ENCODE data around the gene PDE4D. TPM values are rescaled to one million over a fixed set of nuclear protein-coding genes. Genes with fewer than 3 reads are reported as not detected.

The PDE4D gene
- total RNA-seq, 1 donor from 2014 or later, result 2.3 TPM

DNA sequence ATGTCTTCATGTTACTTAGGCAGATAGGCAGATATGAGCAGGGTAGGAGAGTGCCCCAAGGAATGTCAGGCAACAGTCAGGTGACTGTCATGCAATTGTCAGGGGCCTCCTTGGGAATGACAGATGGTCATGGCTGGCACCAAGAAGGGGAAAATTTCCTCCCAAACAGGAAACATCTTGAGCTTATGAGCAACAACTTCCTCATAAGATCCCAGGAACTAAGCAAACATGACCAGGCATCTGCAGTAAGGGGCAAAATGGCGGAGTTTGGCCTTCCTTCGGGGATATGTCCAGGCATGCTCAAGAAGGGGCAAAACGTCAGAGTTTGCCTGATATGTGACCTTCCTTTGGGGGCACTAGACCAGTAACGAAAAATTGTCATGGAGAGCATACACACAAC, 591.8 kb downstream of the PDE4D start:
- H3K36me3 Mint-ChIP-seq, result no peaks in the 10 kb centered on the region
- Histone ChIP-seq H3K27me3 (no peaks in the 10 kb centered on the region), H4K20me1 (ENCODE audit: low read depth) (no peaks in the 10 kb centered on the region), H3F3A (ENCODE audit: low read depth) (no peaks in the 10 kb centered on the region), H2AFZ (replicated peaks) (no peak overlapping the region), H3K9me3 (ENCODE audit: low read depth) (no peaks in the 10 kb centered on the region), H3K4me2 (no peak overlapping the region), H3K4me3 (no peak overlapping the region), H3K36me3 (no peaks in the 10 kb centered on the region), H3K79me2 (ENCODE audit: low read depth) (no peaks in the 10 kb centered on the region), H3K27ac (no peak overlapping the region), H3K4me1 (no peaks in the 10 kb centered on the region), H3K9ac (no peak overlapping the region)
- H3K27ac Mint-ChIP-seq, result no peak overlapping the region
- H3K27me3 Mint-ChIP-seq (ENCODE audit: insufficient read depth, low read depth), result no peaks in the 10 kb centered on the region
- peaks cover 11% of the 10 kb centered on the region for H3K9me3 Mint-ChIP-seq
- no peak for DNase-seq (ENCODE audit: low spot score)
- H3K4me3 Mint-ChIP-seq, result no peak overlapping the region
- H3K4me1 Mint-ChIP-seq, result no peaks in the 10 kb centered on the region
- TF ChIP-seq, protein P1, sequence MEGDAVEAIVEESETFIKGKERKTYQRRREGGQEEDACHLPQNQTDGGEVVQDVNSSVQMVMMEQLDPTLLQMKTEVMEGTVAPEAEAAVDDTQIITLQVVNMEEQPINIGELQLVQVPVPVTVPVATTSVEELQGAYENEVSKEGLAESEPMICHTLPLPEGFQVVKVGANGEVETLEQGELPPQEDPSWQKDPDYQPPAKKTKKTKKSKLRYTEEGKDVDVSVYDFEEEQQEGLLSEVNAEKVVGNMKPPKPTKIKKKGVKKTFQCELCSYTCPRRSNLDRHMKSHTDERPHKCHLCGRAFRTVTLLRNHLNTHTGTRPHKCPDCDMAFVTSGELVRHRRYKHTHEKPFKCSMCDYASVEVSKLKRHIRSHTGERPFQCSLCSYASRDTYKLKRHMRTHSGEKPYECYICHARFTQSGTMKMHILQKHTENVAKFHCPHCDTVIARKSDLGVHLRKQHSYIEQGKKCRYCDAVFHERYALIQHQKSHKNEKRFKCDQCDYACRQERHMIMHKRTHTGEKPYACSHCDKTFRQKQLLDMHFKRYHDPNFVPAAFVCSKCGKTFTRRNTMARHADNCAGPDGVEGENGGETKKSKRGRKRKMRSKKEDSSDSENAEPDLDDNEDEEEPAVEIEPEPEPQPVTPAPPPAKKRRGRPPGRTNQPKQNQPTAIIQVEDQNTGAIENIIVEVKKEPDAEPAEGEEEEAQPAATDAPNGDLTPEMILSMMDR (IDR thresholded peaks at IDR 0.05), result no peak
- TF ChIP-seq EZH2phosphoT487 (IDR thresholded peaks at IDR 0.05) (no peak), EZH2 (IDR thresholded peaks at IDR 0.05) (no peak)

DNA sequence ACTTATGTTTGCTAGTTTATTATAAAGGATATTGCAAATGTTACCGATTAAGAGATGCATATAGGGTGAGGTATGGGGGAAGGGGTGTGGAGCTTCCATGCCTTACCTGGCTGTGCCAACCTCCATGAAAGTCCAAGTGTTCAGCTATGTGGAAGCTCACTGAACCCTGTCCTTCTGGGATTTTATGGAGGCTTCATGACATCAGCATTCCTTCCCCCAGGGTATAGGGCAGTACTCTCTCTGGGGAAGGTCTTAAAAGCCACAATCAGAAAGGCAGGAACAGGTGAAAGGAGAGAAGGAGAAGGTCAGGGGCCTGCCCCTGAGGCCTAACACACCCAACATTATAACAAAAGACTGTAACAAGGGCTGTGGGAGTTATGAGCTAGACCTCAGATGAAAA, 592.6 kb downstream of the PDE4D start:
- no peak for DNase-seq (ENCODE audit: low spot score)
- Histone ChIP-seq H4K20me1 (ENCODE audit: low read depth) (no peaks in the 10 kb centered on the region), H3K27me3 (no peaks in the 10 kb centered on the region), H3K79me2 (ENCODE audit: low read depth) (no peaks in the 10 kb centered on the region), H3K27ac (no peak overlapping the region), H3F3A (ENCODE audit: low read depth) (no peaks in the 10 kb centered on the region), H3K36me3 (no peaks in the 10 kb centered on the region), H2AFZ (replicated peaks) (no peak overlapping the region), H3K9ac (no peak overlapping the region), H3K4me2 (no peak overlapping the region), H3K9me3 (ENCODE audit: low read depth) (no peaks in the 10 kb centered on the region), H3K4me3 (no peak overlapping the region), H3K4me1 (no peaks in the 10 kb centered on the region)
- Mint-ChIP-seq H3K9me3 (peaks cover 9% of the 10 kb centered on the region), H3K27ac (no peak overlapping the region), H3K27me3 (ENCODE audit: insufficient read depth, low read depth) (no peaks in the 10 kb centered on the region), H3K4me1 (no peaks in the 10 kb centered on the region), H3K4me3 (no peak overlapping the region), H3K36me3 (no peaks in the 10 kb centered on the region)
- TF ChIP-seq, protein P1 (IDR thresholded peaks at IDR 0.05), result no peak
- TF ChIP-seq EZH2phosphoT487 (IDR thresholded peaks at IDR 0.05), result no peak
- no peak for TF ChIP-seq EZH2 (IDR thresholded peaks at IDR 0.05)

DNA sequence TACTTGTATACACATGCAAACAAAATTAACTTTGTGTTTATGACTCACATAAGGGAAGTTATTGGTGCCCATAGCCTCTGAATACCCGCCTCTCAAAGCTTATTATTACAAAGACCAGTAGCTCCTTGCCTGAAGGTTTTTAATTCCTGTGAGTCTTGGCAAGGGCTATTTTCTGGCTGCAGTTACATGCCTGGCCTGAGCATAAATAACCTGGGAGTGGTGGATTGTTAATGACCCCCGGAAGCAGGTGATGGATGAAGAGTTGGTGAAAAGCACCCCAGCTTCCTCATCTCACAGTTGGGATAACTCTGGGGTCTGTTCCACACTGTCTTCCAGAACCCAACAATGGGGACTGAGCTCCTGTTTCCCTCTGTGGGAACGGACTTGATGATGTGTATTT, 594.5 kb downstream of the PDE4D start:
- Histone ChIP-seq H3K9ac (no peak overlapping the region), H3K36me3 (no peaks in the 10 kb centered on the region), H3K27ac (no peak overlapping the region), H3K79me2 (ENCODE audit: low read depth) (no peaks in the 10 kb centered on the region), H3K4me3 (no peak overlapping the region), H3K4me1 (no peaks in the 10 kb centered on the region), H3F3A (ENCODE audit: low read depth) (no peaks in the 10 kb centered on the region), H3K9me3 (ENCODE audit: low read depth) (no peaks in the 10 kb centered on the region), H4K20me1 (ENCODE audit: low read depth) (no peaks in the 10 kb centered on the region), H3K27me3 (no peaks in the 10 kb centered on the region), H3K4me2 (no peak overlapping the region), H2AFZ (replicated peaks) (no peak overlapping the region)
- no peaks in the 10 kb centered on the region for H3K27me3 Mint-ChIP-seq (ENCODE audit: insufficient read depth, low read depth)
- DNase-seq (ENCODE audit: low spot score), result no peak
- no peaks in the 10 kb centered on the region for H3K36me3 Mint-ChIP-seq
- no peak overlapping the region for H3K4me3 Mint-ChIP-seq
- no peaks in the 10 kb centered on the region for H3K4me1 Mint-ChIP-seq
- H3K27ac Mint-ChIP-seq, result no peak overlapping the region
- peaks cover 3% of the 10 kb centered on the region for H3K9me3 Mint-ChIP-seq
- TF ChIP-seq, protein P1 (IDR thresholded peaks at IDR 0.05), result no peak
- TF ChIP-seq EZH2phosphoT487 (IDR thresholded peaks at IDR 0.05) (no peak), EZH2 (IDR thresholded peaks at IDR 0.05) (no peak)

Data from neural progenitor cell (in vitro differentiated cells).